ENCODE results near the gene TPD52L1.

- TF ChIP-seq CTCF (IDR thresholded peaks at IDR 0.05; ENCODE audit: extremely low read depth in 1 of 2, insufficient read depth in 1 of 2, low read depth in 1 of 2, low read length in 2 of 2) (no peak), POLR2A (IDR thresholded peaks at IDR 0.05; ENCODE audit: low read depth, low read length) (no peak), POLR2AphosphoS5 (IDR thresholded peaks at IDR 0.05; ENCODE audit: insufficient read depth, low read depth, low read length) (no peak)
Measured at GRCh38 chr6:125312478-125312877, 158.9 kb downstream of the TPD52L1 start.

All from endothelial cell of umbilical vein (primary cell).